Measurements from ENCODE around the gene NFKB1.

DNA sequence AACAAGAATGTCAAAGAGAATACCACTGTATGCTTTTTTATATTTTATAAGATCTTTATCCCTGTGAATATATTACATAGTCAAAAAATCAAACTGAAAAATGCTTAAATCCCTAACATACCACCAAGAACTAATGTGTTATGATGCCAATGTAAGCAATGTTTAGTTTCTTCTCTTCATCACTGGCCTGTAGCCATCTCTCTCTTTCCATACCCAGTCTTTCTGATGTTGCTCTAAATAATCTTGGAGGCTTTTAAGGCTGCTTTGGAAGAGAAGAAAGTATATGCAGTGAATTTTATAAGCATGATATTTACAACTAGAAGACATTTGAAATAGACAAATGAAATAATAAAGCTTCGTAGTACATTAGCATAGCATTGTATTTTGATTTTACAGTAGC is 82.9 kb downstream of the NFKB1 start:
- no peak for TF ChIP-seq EZH2 (IDR thresholded peaks at IDR 0.05; ENCODE audit: borderline replicate concordance, low read length)
- TF ChIP-seq, protein P1, sequence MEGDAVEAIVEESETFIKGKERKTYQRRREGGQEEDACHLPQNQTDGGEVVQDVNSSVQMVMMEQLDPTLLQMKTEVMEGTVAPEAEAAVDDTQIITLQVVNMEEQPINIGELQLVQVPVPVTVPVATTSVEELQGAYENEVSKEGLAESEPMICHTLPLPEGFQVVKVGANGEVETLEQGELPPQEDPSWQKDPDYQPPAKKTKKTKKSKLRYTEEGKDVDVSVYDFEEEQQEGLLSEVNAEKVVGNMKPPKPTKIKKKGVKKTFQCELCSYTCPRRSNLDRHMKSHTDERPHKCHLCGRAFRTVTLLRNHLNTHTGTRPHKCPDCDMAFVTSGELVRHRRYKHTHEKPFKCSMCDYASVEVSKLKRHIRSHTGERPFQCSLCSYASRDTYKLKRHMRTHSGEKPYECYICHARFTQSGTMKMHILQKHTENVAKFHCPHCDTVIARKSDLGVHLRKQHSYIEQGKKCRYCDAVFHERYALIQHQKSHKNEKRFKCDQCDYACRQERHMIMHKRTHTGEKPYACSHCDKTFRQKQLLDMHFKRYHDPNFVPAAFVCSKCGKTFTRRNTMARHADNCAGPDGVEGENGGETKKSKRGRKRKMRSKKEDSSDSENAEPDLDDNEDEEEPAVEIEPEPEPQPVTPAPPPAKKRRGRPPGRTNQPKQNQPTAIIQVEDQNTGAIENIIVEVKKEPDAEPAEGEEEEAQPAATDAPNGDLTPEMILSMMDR (IDR thresholded peaks at IDR 0.05; ENCODE audit: low read length) = no peak
